GM21390 (cell line): ENCODE measurements around the gene F7.
"Not testable (repeated sequence)": the region's sequence is repeated elsewhere in the genome, so short reads cannot be mapped to it uniquely, and the experiment has no call there.

Experiments used
- ATAC-seq: cut with Tn5 transposase; IDR thresholded peaks from one replicate; pipeline ENCODE4 v1.9.1; 2021; ENCODE audit not compliant: unreplicated experiment

Gene F7

DNA sequence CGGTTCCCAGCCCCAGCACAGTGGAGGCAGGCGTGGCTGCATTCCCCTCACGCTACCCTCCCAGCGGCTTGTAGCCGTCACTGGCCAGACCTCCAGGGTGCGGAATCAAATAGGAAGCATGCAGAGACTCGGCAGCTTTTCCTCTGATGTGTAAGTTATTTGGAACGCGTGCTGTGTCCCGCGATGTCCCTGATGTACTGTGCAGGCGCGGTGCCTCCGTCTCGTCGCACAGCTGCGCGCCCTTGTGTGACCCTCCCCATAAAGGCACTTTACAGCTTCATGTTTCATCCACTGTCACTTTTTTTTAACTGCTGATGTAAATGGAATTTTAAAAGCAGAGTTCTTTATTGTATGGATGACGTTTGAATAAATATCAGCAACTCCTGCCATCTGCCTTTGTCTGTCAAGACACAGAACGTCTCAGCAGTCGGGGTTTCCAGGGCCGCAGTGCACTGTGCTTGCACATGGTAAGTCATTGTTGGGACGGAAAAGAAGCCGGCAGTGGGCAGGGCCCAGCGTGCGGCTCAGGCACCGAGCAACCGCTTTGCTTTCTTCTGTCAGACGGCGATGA is 7.3 kb upstream of the F7 start:
- no peak for ATAC-seq

DNA sequence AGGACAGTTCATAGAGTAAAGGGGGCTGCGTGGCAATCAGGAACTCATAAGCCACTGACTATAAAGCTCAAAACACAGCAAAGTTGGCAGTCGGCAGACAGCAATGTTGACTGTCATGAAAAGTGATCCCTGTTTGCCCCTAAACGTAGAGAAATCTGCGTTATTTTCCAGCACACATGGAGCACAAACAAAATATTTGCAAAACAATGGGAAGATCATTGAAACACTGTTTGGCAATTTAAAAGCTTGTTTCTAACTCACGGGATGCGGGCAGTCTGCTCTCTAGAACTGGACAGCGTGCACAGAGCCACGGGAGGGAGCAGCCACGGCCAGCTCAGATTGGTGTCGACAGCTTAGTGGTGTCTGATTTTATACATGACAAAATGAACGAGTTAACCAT is 6.4 kb upstream of the F7 start:
- ATAC-seq = no peak

DNA sequence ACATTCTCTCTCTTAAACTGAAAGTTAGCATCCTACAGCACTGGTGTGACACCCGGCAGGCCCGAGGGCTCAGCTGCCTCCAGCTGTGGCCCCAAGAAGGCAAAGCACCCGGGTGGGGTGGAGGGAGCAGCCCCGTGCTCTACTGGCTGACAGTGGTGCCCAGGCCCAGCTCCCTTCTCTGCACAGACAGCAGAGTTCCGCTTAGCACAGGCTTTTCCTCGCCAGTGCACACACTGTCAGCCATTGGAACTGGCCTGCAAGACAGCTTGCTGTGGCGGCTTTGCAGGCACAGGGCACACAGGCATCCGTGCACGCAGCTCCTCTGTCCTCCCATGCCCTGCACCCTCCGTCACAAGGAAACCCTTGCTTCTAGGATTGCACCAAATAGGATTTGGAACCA is 3.3 kb upstream of the F7 start:
- not testable (repeated sequence) for ATAC-seq

DNA sequence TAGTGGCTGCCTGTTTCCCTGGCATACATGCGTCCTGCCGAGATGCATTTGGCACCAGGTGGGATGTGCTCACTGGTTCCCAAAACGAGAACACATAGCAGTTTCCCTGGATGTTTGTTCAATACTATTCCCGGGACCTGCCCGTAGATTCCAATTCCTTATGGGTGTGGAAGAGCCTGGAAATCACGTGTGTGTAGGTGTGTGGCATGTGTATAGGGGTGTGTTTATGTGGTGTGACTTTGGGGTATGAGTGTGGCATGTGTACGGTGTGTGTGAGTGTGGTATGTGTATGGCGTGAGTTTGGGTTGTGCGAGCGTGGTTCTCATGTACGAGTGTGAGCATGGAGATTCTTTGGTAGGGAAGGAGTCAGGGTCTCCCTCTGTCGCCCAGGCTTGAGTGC is 2.9 kb upstream of the F7 start:
- no peak for ATAC-seq

DNA sequence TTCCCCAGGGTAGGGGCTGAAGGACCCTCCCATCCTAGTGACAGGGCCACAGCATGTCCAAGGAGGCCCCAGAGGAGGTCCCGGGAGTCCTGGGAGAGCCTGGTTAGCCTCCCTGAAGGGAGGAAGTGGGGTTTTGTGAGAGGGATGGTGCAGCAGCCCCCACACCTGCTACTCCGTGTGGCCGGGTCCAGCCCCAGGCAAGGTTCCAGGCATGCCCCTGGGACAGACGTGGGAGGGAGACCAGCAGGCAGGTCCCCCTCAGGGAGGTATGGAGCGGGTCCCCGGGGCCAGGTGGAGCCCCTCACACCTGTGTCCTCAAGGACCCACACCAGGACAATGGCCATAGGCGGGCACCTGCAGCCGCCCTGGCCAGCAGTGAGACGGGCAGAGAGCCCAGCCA is 1.9 kb upstream of the F7 start:
- no peak for ATAC-seq

DNA sequence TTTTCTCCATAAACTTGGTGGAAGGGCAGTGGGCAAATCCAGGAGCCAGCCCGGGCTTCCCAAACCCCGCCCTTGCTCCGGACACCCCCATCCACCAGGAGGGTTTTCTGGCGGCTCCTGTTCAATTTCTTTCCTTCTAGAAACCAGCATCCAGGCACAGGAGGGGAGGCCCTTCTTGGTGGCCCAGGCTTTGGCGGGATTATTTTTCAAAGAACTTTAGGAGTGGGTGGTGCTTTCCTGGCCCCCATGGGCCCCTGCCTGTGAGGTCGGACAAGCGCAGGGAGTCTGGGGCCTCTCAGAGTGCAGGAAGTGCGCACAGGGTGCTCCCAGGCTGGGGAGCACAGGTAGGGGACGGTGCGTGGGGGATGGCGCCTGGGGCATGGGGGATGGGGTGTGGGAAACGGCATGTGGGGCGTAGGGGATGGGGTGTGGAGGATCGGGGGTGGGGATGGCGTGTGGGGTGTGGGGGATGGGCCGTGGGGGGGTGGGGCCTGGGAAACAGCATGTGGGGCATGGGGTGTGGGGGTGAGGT is 396 bp downstream of the F7 start:
- no peak for ATAC-seq

DNA sequence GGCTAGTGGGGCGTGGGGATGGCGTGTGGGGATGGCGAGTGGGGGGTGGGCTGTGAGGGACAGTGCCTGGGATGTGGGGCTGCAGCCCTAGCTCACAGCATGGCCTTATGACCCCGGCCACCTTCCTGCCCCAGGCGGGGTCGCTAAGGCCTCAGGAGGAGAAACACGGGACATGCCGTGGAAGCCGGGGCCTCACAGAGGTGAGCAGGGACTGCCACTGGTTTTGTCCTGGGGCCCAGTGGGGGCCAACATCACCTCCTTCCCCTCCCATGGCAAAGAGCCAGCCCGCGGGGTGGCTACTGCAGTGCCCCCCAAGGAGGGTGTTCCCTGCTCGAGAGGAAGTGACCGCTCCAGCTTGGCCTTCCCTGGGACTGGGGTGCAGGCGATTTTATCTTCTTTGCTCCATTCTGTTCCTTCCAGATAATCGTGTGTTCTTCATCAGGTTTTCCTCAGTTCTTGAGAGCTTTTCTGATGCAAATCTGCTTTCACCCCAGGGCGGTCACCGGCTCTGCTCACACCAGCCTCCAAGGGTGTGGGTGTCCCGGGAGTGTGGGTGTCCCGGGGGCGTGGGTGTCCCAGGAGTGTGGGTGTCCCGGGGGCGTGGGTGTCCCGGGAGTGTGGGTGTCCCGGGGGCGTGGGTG is 1.2 kb downstream of the F7 start:
- no peak for ATAC-seq

DNA sequence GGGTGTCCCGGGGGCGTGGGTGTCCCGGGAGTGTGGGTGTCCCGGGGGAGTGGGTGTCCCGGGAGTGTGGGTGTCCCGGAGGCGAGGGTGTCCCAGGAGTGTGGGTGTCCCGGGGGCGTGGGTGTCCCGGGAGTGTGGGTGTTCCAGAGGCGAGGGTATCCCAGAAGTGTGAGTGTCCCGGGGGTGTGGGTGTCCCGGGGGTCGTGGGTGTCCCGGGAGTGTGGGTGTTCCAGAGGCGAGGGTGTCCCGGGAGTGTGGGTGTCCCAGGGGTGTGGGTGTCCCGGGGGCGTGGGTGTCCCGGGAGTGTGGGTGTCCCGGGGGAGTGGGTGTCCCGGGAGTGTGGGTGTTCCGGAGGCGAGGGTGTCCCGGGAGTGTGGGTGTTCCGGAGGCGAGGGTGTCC is 2.9 kb downstream of the F7 start:
- ATAC-seq = not testable (repeated sequence)

DNA sequence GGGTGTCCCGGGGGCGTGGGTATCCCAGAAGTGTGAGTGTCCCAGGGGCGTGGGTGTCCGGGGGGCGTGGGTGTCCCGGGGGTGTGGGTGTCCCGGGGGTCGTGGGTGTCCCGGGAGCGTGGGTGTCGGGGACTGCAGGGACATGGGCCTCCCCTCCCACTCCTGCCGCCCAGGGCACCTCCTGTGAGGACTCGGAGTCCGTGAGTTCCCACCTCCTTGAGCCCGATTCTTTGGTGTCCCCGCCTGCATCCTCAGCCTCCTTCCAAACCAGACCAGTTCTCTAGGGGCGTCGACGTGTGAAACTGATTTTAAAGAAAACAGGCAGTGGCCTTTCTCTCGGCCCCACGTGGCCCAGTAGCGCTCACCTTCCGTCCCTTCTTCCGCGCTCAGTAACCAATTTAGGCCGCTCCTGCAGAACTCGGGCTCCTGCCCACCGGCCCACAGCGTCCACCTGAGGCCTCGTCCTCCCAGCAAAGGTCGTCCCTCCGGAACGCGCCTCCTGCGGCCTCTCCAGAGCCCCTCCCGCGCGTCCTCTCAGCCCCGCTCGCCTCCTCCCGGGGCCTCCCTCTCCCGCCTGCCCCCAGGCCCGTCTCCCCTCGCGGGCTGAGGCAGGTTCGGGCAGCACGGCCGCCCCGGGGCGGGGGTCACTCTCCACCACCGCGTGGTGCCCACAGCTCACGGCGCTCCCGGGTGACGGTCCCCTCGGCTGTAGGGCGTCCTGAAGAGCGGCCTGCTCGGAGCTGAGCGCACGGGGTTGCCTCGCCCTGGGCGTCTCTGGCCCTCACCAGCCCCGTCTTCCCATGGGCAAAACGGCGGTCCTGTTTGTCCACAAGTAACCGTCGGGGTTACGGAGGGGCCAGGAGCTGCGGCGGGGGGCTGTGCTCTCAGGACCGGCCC is 3.8 kb downstream of the F7 start:
- no peak for ATAC-seq

DNA sequence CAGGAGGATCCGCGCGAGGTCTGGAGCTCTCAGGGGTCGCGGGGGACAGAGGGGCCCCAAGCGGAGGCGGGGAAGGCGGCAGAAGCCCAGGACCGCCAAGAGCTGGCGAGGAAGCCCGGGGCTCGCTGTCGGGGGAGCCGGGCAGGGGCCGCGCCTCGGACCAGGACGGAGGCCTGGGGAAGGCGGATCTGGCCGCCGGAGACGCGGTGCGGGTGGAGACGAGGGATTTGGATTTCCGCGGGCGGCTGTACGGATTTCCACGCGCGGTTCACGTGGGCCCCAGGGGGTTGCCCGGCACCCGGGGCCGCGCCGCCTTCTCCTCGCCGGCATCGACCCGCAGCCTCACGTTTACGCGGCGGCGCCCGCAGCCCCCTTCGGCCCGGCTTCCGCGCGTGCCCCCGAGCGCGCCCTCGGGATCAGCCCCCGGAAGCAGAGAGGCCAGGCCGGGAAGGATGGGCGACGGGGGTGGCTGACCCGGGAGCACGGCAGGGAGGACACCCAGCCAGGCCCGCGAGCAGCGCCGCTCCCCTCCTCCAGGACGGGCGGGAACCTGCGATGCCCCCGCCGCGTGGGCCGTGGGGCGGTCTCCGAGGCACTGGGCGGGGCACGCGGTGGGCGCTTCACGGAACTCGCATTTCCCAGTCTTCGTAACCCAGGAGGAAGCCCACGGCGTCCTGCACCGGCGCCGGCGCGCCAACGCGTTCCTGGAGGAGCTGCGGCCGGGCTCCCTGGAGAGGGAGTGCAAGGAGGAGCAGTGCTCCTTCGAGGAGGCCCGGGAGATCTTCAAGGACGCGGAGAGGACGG is 4.7 kb downstream of the F7 start:
- ATAC-seq = no peak

DNA sequence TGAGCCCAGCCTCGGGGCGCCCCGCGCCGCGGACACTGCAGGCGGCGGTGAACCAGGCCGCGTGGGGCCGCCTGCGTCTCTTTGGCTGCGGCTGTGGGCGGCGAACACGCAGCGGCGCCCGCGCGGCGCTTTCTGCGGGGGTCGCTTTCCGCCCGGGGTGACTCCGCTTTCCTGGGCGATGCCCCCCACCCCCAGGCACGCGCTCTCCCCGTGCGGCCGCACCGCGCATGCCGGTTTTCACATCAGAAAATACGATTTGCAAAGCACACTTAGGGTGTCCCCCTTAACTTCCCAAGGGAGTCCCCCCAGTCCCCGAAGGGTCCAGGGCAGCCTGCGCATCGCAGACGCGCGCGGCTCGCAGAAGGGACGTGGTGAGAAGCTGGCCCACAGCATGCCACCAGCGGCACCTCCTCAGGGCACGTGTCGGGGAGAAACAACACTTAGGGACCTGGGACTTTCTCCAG is 5.3 kb downstream of the F7 start:
- ATAC-seq = no peak

DNA sequence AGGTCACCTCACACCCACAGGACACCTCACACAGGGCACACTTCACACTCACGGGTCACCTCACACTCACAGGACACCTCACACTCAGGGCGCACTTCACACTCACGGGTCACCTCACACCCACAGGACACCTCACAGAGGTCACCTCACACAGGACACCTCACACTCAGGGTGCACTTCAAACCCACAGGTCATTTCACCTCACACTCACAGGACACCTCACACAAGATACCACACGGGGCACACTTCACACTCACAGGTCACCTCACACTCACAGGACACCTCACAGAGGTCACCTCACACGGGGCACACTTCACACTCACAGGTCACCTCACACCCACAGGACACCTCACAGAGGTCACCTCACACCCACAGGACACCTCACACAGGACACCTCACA is 6.2 kb downstream of the F7 start:
- not testable (repeated sequence) for ATAC-seq

DNA sequence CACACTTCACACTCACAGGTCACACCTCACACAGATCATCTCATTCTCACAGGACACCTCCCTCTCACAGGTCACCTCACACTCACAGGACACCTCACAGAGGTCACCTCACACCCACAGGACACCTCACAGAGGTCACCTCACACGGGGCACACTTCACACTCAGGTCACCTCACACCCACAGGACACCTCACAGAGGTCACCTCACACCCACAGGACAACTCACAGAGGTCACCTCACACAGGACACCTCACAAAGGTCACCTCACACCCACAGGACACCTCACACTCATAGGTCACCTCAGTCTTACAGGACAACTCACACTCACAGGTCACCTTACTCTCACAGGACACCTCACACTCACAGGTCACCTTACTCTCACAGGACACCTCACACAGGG is 6.9 kb downstream of the F7 start:
- not testable (repeated sequence) for ATAC-seq

DNA sequence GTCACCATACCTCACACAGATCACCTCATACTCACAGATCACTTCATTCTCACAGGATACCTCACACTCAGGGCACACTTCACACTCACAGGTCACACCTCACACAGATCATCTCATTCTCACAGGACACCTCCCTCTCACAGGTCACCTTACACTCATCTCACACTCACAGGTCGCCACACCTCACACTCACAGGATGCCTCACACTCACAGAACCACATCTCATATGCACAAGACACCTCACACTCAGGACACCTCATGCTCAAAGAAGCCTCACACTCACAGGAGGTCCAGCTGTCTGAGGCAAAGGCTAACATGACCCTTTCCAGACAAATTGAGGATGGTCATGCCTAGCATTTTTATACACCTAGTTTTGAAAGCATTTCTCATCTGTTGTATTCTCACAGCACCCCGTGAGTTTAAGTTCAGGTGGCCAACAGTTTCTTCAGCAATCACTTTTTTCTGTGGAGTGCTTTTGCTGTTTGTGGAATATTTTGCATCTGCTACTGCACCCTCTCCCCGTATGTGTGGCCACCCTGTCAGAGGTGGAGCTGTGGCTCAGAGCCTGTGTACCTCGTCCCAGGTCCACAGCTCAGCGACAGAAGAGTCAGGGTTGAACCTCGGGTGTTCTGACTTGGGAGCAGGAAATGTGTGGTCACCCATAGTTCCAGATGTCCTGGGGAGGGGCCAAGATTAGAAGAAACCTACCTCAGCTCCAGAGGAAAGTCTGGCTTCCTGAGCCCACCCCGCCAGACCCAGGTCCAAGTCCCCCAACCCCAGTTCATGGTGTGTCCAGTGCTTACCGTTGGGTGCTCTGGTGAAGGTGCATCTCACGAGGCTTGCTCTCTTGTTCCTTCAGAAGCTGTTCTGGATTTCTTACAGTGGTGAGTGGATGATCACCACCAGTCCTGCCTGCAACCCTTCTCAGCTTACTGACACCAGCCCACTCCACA is 7.6 kb downstream of the F7 start:
- ATAC-seq = no peak

DNA sequence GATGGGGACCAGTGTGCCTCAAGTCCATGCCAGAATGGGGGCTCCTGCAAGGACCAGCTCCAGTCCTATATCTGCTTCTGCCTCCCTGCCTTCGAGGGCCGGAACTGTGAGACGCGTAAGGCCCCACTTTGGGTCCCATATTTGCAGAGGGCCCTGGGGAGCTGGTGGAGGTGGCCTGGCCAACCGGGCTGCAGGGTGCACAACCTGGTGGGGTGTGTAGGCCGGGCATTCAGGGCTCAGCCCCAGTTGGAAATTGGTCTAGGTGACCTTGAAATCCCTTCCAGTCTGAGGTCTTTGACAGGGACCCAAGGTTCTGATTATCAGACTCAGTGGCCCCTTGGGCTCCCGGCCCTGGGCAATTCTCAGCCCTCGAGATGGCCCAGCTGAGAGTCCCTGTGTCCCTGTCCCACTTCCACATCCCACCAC is 8.3 kb downstream of the F7 start:
- no peak for ATAC-seq

DNA sequence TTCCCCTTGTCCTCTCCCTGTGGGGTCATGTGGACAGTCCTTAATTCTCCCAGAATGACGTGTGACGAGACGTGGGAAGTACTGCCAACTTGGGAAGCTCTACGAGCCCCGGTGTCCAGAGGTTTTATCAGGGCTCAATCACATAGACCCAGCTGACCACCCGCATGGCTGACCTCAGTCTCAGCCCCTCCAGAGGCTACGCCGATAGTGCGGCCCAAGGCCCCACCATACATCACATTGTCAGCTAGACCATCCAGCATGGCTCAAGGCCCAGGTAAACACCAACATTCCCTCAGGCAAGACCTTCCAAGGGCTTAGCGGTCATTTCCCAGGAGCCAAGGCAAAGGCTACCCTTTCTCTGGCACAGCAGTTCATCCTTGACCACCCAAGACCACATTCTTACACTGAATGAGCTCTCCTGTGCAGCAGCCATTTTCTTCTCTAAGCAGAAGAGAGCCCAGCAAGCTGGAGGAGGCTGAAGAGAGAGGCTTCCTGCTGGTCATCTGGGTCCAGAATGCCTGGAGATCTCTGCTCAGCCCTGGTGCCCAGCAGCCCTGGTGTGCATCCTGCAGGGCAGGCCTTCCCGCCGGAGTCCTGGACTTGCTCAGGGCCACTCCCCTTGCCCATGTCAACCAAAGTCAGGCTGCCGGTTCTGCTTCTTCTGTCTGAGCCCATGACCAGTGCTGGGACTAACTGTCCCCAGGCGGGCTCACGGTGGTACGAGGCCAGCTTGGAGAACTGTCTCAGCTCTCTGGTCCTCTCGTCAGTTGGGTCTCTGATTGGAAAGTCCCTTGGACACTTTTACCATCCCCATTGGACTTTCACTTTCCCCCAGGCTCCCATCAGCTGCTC is 9.1 kb downstream of the F7 start:
- no peak for ATAC-seq

DNA sequence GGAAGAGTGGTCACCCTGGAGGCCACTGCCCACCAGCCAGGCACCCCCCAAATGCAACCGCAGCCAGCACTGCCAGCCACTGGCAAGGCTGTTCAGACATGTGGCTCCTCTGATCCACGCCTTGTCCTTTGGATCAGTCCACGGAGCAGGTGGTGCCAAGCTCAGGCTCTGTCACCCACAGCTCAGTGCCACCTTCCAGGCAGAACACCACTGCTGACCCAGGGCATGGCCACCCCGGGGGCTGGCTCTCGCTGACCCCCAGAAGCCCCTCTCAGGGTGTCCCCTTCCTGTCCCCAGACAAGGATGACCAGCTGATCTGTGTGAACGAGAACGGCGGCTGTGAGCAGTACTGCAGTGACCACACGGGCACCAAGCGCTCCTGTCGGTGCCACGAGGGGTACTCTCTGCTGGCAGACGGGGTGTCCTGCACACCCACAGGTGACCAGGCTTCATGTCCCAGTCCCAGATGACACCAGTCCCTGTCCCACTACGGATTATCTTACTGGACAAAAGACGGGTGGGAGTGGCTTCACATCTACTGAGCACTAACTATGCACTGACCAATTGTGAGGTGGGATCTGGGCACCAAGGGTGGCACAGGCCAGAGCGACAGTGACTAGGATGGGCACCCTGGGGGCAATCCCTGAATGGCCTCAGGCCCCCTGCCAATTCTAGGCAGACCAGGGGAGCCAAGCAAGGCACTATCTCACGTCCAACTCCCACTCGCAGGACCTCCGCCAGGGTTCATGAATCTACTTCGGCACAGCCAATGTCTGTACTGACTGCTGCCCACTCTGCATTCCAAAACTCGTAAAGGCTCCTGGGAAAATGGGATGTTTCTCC is 10.0 kb downstream of the F7 start:
- no peak for ATAC-seq

DNA sequence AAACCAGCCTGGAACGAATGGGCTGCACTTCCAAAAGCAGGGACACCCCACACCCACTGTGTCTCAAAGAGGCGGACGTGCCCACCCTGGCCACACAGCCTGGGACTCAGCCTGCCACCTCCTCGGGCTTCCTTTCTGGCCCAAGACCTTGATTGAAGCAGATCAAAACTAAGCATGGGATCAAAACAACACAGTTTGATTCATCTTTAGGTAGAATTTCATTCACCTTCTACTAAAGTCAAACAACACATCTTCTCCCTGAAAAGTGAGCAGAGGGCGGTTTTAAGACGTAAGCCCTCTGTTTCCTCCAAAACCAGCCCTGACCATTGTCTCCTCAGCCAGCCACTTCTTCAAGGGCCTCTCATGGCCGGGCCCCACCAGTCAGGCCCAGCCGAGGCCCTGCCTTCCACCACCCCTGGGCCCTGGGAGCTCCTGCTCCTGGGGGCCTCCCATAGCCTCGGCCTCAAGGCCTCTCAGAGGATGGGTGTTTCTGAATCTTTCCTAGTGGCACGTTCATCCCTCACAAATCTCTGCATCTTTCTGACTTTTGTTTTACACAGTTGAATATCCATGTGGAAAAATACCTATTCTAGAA is 10.7 kb downstream of the F7 start:
- ATAC-seq = no peak
